Stomach (tissue), 9 donors: ENCODE measurements around the gene CRACR2B. TPM values are rescaled to one million over a fixed set of nuclear protein-coding genes. Genes with fewer than 3 reads are reported as not detected.

Source experiments
- DNase-seq, 2 donors: peaks; one replicate each; pipeline versions ENCODE4 v3.0.0 to v3.0.0-alpha.2; 2013 to 2019
- H3K27ac ChIP-seq, 5 donors: fragments of 200-600 bp in 4 of 5; sonication (generic) in 4 of 5; one replicate each; pipeline ENCODE4 v1.5.1; 2013 to 2019; ENCODE audit warnings: mild to moderate bottlenecking in 1 of 5, moderate library complexity in 1 of 5
- H3K27me3 ChIP-seq, 3 donors: fragments of 200-600 bp; sonication (generic); one replicate each; pipeline ENCODE4 v1.5.1; 2017 to 2019; ENCODE audit warnings: mixed run types in 1 of 3
- H3K36me3 ChIP-seq, 4 donors: fragments of 200-600 bp; sonication (generic); 1 replicate in 3 of 4; 2 replicates in 1 of 4; pipeline ENCODE4 v1.5.1; 2016 to 2019
- H3K4me1 ChIP-seq, 4 donors: fragments of 200-600 bp; sonication (generic); one replicate each; pipeline ENCODE4 v1.5.1; 2016 to 2019
- H3K4me3 ChIP-seq, 4 donors: fragments of 200-600 bp; sonication (generic) in 3 of 4; one replicate each; pipeline ENCODE4 v1.5.1; 2016 to 2019; ENCODE audit warnings: mild to moderate bottlenecking in 1 of 4
- H3K9me3 ChIP-seq, 4 donors: fragments of 200-600 bp; sonication (generic); one replicate each; pipeline ENCODE4 v1.5.1; 2016 to 2019
- CTCF ChIP-seq, 7 experiments: fragments of 450-650 bp in 4 of 7; fragments of 200-600 bp in 3 of 7; sonication (generic) in 3 of 7; IDR thresholded peaks; one replicate each; pipeline ENCODE4 v1.5.1; 2016 to 2019; ENCODE audit warnings: antibody characterized with exemption in 7 of 7, control low read depth in 2 of 7, mild to moderate bottlenecking in 1 of 7
- EP300 ChIP-seq: sonication (generic); formaldehyde crosslinking; IDR thresholded peaks from one replicate; pipeline ENCODE4 v1.6.1; 2017; ENCODE audit warnings: antibody characterized with exemption
- POLR2A ChIP-seq, 4 donors: fragments of 450-650 bp; IDR thresholded peaks; one replicate each; pipeline ENCODE4 v1.6.1; 2016; ENCODE audit warnings: antibody characterized with exemption in 4 of 4, control low read depth in 2 of 4, mild to moderate bottlenecking in 1 of 4, moderate library complexity in 1 of 4
- POLR2AphosphoS5 ChIP-seq, 3 donors: sonication (generic); formaldehyde crosslinking; IDR thresholded peaks; one replicate each; pipeline ENCODE4 v1.6.1; 2016; ENCODE audit warnings: antibody characterized with exemption in 3 of 3
- WGBS, 5 donors: extraction: QIAGEN DNeasy Blood & Tissue Kit in 3 of 5; methylation state at CpG; one replicate each; pipeline versions ENCODE4 v1.1.5 to v1.1.7; 2013 to 2018; 5-methylcytosine and 5-hydroxymethylcytosine counted together
- intact Hi-C: fragments of 100-400 bp; cut with DNase I; formaldehyde crosslinking; loops from one replicate; pipeline ENCODE4 v1.15.1; 2023; ENCODE audit warnings: low total_unique reads
- polyA plus RNA-seq, 3 donors: library from polyadenylated mRNA; stranded (reverse); fragments of 200-250 nt; gene quantifications; one replicate each; pipeline ENCODE4 v1.2.3, GENCODE V29; 2013
- total RNA-seq, 5 donors: library from RNA; depleted of rRNA; stranded (reverse); fragments of >200 nt; gene quantifications; one replicate each; pipeline versions ENCODE4 v1.1.0 to v1.2.3, GENCODE V29; 2014 to 2016
- donor health status: healthy with polysubstance abuse.
- donor health status: Bipolar disorder and iron deficiency.
- donor health status: healthy.

CRACR2B gene
- total and polyA plus RNA-seq, 8 donors, result 12.7 to 556 (median 126) TPM

- Histone ChIP-seq H3K9me3 (no peaks in the 10 kb centered on the region), H3K27ac (no peak overlapping the region), H3K4me1 (peaks cover 0 to 16% (median 13%) of the 10 kb centered on the region in 4 donors), H3K36me3 (peaks cover 3 to 79% (median 60%) of the 10 kb centered on the region in 4 donors), H3K27me3 (no peaks in the 10 kb centered on the region), H3K4me3 (no peak overlapping the region)
- TF ChIP-seq POLR2AphosphoS5 (IDR thresholded peaks at IDR 0.05) (no peak), EP300 (no peak), POLR2A (IDR thresholded peaks at IDR 0.05) (no peak), CTCF (IDR thresholded peaks at IDR 0.05) (no peak)
- DNase-seq, result peak in 1 of 2 donors; percentile 26
- 77 to 92% (median 78%) methylated on average over 17 to 41 of the region's 41 CpGs for WGBS, 5 donors
- intact Hi-C loops, result no loop called here
Observed at GRCh38 chr11:865462-866430, 38.0 kb downstream of the CRACR2B start.

GRCh38 chr11:866481-866880 is 38.8 kb downstream of the CRACR2B start:
- intact Hi-C loops, result no loop called here
- WGBS, 5 donors, result 84 to 89% (median 87%) methylated on average over 7 to 14 of the region's 14 CpGs
- Histone ChIP-seq H3K27me3 (no peaks in the 10 kb centered on the region), H3K4me3 (no peak overlapping the region), H3K36me3 (peaks cover 3 to 79% (median 60%) of the 10 kb centered on the region in 4 donors), H3K4me1 (peaks cover 0 to 16% (median 13%) of the 10 kb centered on the region in 4 donors), H3K27ac (no peak overlapping the region), H3K9me3 (no peaks in the 10 kb centered on the region)
- DNase-seq, result no peak
- TF ChIP-seq POLR2AphosphoS5 (IDR thresholded peaks at IDR 0.05), result no peak
- no peak for TF ChIP-seq EP300
- TF ChIP-seq CTCF (IDR thresholded peaks at IDR 0.05), result no peak
- TF ChIP-seq POLR2A (IDR thresholded peaks at IDR 0.05), result no peak

- H3K36me3 ChIP-seq, result peaks cover 3 to 74% (median 54%) of the 10 kb centered on the region in 4 donors
- intact Hi-C loops, result no loop called here
- 85 to 89% (median 87%) methylated on average over 5 to 8 of the region's 8 CpGs for WGBS, 5 donors
Observed at GRCh38 chr11:867856-868358, 40.2 kb downstream of the CRACR2B start.

GRCh38 chr11:868394-868793 is 40.7 kb downstream of the CRACR2B start:
- Histone ChIP-seq H3K9me3 (no peaks in the 10 kb centered on the region), H3K4me1 (no peaks in the 10 kb centered on the region), H3K27me3 (no peaks in the 10 kb centered on the region), H3K36me3 (peaks cover 3 to 69% (median 49%) of the 10 kb centered on the region in 4 donors), H3K4me3 (no peak overlapping the region), H3K27ac (no peak overlapping the region)
- intact Hi-C loops, result no loop called here
- 89 to 94% (median 92%) methylated on average over 17 of the region's 17 CpGs for WGBS, 5 donors
- DNase-seq, result no peak
- TF ChIP-seq CTCF (IDR thresholded peaks at IDR 0.05) (no peak), POLR2AphosphoS5 (IDR thresholded peaks at IDR 0.05) (no peak), EP300 (no peak), POLR2A (IDR thresholded peaks at IDR 0.05) (no peak)

More at GRCh38 chr11:867856-868358, 40.2 kb downstream of the CRACR2B start:
- H3K9me3 ChIP-seq, result no peaks in the 10 kb centered on the region
- H3K27me3 ChIP-seq, result no peaks in the 10 kb centered on the region
- no peak overlapping the region for H3K4me3 ChIP-seq
- DNase-seq, result no peak
- H3K4me1 ChIP-seq, result peaks cover 0 to 4% (median under 1%) of the 10 kb centered on the region in 4 donors
- TF ChIP-seq CTCF (IDR thresholded peaks at IDR 0.05), result no peak
- no peak overlapping the region for H3K27ac ChIP-seq
